GM21381 (cell line): ENCODE results near the gene MGP.

ENCODE experiments used
- ATAC-seq: cut with Tn5 transposase; IDR thresholded peaks from one replicate; pipeline ENCODE4 v1.9.1; 2021; ENCODE audit warnings: mild to moderate bottlenecking, moderate library complexity; ENCODE audit not compliant: unreplicated experiment

The MGP gene

GRCh38 chr12:14868916-14869506 lies 16.6 kb downstream of the MGP start:
- no peak for ATAC-seq

DNA sequence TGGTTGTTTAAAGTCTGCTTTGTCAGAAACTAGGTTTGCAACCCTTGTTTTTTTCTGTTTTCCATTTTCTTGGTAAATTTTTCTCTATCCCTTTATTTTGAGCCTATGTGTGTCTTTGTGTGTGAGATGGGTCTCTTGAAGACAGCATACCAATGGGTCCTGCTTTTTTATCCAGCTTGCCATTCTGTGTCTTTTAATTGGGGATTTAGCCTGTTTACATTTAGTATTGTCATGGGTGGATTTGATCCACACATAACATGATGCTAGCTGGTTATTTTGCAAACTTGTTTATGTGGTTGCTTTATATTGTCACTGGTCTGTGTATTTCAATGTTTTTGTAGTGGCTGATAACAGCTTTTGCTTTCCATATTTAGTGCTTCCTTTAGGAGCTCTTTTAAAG lies 25.2 kb downstream of the MGP start:
- no peak for ATAC-seq

DNA sequence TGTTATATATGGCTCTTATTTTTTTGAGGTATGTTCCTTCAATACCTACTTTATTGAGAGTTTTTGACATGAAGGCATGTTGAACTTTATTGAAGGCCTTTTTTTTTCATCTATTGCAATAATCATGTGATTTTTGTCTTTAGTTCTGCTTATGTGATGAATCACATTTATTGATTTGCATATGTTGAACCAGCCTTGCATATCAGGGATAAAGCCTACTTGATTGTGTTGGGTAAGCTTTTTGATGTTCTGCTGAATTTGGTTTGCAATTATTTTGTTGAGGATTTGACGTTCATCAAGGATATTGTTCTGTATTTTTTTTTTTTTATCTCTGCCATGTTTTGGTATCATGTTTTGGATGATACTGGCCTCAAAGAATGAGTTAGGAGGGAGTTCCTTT lies 27.1 kb downstream of the MGP start:
- ATAC-seq: no peak

DNA sequence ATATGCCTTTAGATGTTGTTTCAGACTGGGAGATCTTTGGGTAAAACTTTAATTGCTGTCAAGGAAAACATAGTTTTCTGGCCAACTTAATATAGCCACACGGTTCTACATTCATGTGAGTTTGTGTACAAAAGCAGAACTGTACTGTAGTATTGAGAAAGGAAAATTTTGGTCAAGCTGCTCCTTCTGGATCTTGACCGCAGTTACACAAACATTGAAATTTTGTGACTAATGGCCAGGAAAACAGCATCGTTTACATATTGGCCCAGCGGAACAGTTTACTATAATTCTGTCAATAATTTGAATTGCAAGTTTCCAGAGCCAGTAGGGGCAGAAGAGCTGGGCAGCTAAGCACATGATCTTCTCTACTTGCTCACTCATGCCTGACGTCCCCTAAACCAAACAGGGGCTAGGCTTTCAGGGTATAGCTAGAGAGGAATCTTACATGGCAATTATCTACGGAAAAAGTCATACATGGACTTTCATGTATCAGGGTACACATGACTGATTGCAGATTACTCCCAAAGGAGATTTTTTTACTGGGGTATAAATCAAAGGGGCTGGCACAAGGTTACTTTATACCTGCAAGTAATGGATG lies 31.0 kb downstream of the MGP start:
- ATAC-seq: no peak

- ATAC-seq: no peak
Observed at GRCh38 chr12:14853961-14854360, 31.7 kb downstream of the MGP start.

DNA sequence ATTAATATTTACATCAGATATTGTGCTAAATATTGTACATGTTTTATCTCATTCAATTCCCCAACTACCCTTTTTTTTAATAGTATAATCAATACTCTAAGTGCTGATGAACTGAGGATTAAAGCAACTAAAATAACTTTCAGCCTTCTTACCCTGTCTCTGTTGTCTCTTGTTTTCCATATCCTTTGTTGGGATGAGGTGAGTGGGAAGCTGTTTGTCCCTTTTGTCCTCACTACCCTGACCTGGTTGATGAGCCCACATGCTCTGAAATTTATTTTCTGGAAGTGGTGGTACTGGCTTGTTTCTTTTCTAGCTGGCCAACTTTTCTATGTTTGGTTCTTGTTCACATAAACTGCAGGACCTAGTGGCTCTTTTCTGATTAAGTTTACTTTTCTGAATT lies 32.8 kb downstream of the MGP start:
- ATAC-seq: no peak

DNA sequence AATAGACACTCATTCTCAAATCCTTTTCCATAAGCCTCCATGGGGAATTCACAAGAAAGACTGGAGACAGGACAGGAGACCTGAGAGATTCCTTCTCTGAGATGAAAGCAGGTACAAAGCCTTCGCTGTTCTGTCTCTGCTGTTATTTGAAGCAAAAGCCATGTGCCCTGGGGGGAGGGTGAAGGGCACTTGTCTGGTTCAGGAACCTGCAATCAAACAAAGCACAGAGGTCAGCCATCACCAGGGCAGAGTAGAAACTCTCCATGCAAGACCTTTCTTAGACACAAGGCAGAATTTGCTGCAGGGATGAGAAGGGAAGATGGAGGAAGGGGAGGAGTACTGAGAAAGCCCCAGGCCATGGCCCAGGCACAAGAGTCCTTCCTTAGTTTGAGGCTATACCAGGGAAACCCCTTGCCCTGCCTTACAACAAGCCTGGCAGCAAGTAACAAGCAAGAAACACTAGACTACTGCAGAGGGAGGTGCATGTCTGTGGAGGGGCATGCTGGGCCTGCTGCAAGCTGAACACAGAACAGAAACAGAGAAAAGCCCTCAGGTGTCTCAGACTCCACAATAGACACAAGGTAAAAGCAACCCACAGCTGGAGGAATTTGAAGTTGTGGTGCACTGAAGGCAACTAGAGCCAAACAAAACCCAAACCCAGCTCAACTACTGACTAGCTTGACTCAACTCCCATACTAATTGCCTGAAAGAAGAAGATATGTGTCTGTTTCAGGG lies 34.6 kb downstream of the MGP start:
- ATAC-seq: peak; percentile 78

GRCh38 chr12:14849661-14850060 lies 36.0 kb downstream of the MGP start:
- no peak for ATAC-seq

DNA sequence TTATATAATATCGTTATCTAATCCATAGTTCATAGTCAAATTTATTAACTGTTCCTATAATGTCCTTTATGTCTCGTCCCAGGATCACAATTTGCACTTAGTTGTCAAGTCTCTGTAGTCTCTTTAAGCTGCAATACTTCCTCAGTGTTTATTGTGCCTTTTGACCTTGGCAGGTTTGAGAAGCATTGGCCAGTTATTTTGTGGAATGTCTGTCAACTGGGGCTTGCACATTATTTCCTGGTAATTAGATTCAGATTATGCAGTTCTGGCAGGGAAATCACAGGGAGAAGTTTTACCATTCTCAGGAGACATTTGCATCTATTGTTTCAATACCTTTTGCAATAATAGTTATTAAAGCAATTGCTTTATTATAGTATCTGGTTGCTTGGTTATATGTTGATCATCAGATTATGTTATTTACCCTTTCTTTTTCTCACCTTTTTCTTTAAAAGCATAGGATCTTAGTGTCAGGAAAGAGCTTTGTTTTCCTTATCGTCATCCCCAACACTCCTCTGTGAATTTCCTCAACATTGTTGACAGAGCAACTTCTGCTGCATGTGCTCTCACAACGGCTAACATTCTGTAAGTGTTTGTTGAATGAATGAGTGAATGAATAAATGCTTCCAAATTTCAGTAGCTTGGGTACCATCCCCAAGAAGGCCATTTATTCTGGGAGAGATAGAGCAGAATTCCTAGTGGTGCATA lies 38.6 kb downstream of the MGP start:
- no peak for ATAC-seq

- ATAC-seq: no peak
Observed at GRCh38 chr12:14846042-14846587, 39.5 kb downstream of the MGP start.

DNA sequence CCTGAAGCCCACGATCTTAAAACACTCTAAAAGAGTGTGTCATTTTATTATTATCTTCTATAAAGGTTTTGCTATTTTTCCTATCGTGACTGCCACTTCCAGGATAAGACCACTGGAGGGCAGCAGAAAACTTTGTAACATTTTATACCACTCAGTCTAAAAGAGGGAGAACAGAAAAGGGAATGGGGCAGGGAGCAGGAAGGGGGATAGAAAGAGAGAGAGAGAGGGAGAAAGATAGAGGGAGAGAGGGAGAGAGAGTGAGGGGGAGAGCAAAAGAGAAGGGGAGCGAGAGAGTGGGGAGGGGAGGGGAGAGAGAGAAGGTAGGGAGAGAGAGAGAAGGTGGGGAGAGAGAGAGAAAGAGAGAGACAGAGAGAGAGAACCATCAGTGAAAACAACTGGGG lies 40.3 kb downstream of the MGP start:
- no peak for ATAC-seq

- no peak for ATAC-seq
Observed at GRCh38 chr12:14844401-14844800, 41.3 kb downstream of the MGP start.

- no peak for ATAC-seq
Observed at GRCh38 chr12:14843425-14843887, 42.2 kb downstream of the MGP start, which contains the start of gene ART4. Gene ART4, minus strand, starts transcription at chr12:14843526. Its CDS starts 413 bp downstream, at chr12:14843113.

DNA sequence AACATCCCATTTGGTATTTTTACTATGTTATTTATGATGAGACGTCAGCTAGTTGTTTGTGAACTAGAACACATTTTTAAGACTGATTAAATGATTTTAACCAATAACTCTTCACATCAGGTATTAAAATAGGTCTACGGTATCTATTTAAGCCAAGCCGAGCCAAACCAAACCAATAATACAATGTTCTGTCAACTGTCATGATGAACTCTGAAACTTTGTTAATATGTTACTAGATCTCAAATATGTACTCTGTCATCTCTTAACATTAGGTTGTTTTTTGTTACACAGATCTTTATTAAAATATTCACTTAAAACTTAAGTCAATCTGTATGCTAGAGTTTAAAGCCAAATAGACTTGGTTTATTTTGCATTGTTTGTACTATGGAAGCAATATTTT lies 43.3 kb downstream of the MGP start:
- ATAC-seq: no peak

DNA sequence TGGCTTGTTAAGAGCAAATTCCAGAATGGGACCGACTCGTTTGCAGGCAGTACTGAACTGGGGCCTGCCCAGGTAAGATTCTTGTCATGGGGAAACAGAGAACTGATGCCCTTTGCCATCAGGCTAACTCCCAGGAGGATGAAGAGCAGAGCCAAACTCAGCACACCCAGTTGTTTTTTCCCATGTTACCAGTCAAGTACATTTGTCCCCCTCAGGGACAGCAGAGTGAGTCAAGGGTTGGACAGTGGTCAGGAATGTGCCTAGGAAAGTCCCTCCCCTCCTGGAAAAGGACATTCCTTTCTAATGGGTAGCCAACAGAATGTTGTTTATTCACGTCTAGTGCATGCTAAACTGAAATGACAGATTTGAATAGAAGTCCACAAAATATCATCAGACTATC lies 43.9 kb downstream of the MGP start:
- ATAC-seq: no peak

GRCh38 chr12:14840616-14841015 lies 45.0 kb downstream of the MGP start:
- ATAC-seq: no peak

DNA sequence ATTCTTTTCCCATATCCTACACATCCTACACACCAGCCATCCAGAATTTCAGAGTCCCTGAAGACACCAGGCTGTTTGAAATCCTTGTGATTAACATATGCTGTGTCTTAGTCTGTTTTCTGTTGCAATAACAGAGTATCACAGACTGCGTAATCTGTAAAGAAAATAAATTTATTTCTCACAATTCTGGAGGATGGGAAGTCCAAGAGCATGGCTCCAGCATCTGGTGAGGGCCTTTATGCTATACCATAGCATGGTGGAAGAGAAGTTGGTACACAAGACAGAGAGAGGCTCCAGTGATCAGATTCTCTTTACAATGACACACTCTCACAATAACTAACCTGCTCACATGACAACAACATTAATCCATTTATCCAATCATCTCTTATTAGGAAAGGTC lies 46.4 kb downstream of the MGP start:
- no peak for ATAC-seq

DNA sequence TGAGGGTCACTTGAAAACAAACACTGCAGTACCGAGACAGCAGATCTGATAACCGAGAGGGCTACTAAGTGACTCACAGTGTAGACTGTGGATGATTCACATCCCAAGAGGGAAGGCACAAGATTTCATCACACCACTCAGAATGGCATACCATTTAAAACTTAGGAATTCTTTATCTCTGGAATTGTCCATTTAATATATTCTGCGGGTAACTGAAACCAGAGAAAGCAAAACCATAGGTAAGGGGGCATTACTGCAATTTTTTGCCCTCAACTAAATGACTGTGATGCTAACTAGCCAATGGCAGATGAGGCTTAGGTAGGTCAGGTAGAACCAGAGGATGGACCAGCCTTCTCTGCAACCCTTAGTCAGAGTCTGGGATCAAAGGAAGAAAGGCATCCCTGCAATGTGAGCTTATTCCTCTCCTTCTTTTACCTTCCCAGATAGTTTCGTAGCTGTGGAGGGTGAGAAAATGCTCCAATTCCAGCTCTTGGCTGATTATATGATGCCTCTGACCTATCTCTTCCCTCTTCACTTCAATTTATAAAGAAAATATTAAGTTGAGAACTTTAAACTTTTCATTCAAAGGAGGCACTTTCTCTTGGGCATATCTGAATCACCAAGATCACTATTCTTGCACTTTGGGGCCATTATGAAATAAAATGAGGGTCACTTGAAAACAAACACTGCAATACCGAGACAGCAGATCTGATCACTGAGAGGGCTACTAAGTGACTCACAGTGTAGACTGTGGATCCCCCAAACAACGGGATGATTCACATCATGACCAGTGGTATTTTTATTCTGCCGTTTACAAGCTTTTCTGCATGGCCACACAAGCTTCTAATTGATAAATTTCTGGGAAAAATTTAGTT lies 49.1 kb downstream of the MGP start:
- no peak for ATAC-seq

DNA sequence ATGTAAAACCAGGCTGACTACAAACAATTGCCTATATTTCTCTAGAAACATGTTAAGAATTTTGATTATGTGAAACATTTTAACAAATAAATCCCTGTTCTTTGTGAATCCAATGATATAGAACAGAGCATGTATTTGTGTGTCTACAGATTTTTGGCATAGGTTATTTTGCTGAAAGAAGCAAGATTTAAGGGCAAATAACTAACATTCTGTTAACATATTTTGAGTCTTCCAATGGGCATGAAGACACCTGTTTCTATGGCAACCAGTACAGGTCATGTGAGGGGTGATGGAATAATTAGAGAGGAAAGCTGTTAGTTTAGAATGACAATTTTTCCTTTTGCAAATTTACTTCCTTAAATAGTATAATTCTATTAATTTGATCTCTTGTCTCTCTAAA lies 51.1 kb downstream of the MGP start:
- ATAC-seq: no peak

DNA sequence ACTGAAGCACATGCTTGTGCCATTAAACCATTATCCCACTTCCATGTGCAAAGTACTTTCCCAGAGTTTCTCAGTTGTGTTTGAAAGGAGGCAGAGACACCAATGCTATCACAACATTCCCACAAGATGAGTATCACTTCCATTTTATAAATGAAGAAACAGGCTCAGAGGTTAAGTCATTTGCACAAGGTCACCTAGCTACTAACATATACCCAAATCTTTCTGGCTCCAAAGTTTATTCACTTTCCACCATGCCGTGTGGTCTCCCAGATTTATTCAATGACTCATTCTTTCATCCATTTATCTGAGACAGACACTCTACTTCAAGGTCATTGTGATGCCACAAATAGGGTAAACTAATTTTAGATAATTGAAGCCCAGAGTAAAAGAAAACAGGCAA lies 51.7 kb downstream of the MGP start:
- no peak for ATAC-seq
